KMS-11 (cell line): ENCODE results near the gene HIRA.

Experiments used
- H2AFZ ChIP-seq: fragments of 200-600 bp; sonication (generic); 2 replicates; pipeline ENCODE4 v1.6.1; 2016; ENCODE audit warnings: antibody characterized with exemption, mixed run types, low read depth
- H3K27ac ChIP-seq: fragments of 200-600 bp; sonication (generic); 2 replicates; pipeline ENCODE4 v1.6.1; 2016; ENCODE audit warnings: mild to moderate bottlenecking, mixed run types
- H3K27me3 ChIP-seq: fragments of 200-600 bp; sonication (generic); 2 replicates; pipeline ENCODE4 v1.6.1; 2017; ENCODE audit warnings: mild to moderate bottlenecking, low read depth, mixed run types, moderate library complexity; ENCODE audit not compliant: insufficient read depth
- H3K36me3 ChIP-seq: fragments of 200-600 bp; sonication (generic); 2 replicates; pipeline ENCODE4 v1.6.1; 2017; ENCODE audit warnings: mild to moderate bottlenecking, mixed run types; ENCODE audit not compliant: insufficient read depth
- H3K4me1 ChIP-seq: fragments of 200-600 bp; sonication (generic); 2 replicates; pipeline ENCODE4 v1.6.1; 2016; ENCODE audit warnings: mild to moderate bottlenecking, low read depth, mixed run types; ENCODE audit not compliant: poor library complexity, severe bottlenecking
- H3K4me2 ChIP-seq: fragments of 200-600 bp; sonication (generic); 2 replicates; pipeline ENCODE4 v1.7.0; 2016; ENCODE audit warnings: mild to moderate bottlenecking, mixed run types
- H3K4me3 ChIP-seq: fragments of 200-600 bp; sonication (generic); IDR thresholded peaks from 2 replicates; pipeline ENCODE4 v1.6.1; 2017; ENCODE audit warnings: low read depth, low read length, mixed read lengths; ENCODE audit not compliant: insufficient read depth
- H3K79me2 ChIP-seq: fragments of 200-600 bp; sonication (generic); 2 replicates; pipeline ENCODE4 v1.6.1; 2016; ENCODE audit warnings: low read depth, mixed run types; ENCODE audit not compliant: insufficient read depth
- H3K9ac ChIP-seq: fragments of 200-600 bp; sonication (generic); 2 replicates; pipeline ENCODE4 v1.6.1; 2016; ENCODE audit warnings: mild to moderate bottlenecking, mixed run types
- H4K20me1 ChIP-seq: fragments of 200-600 bp; sonication (generic); 2 replicates; pipeline ENCODE4 v1.6.1; 2016; ENCODE audit warnings: mild to moderate bottlenecking, mixed run types; ENCODE audit not compliant: insufficient read depth
- CTCF ChIP-seq: fragments of 200-600 bp; sonication (generic); conservative IDR thresholded peaks from 2 replicates; pipeline ENCODE4 v1.6.1; 2017; ENCODE audit warnings: low read depth, mild to moderate bottlenecking, antibody characterized with exemption, low read length, moderate library complexity, mixed read lengths

HIRA gene

GRCh38 chr22:19346677-19347265 lies 84.8 kb downstream of the HIRA start:
- Histone ChIP-seq H3K36me3 (peaks cover 4% of the 10 kb centered on the region; the same call in 1 of the 2 replicates), H3K79me2 (no peaks in the 10 kb centered on the region; the same call in 1 of the 2 replicates), H3K9ac (no peak overlapping the region), H4K20me1 (no peaks in the 10 kb centered on the region), H3K4me1 (no peaks in the 10 kb centered on the region), H3K4me2 (no peak overlapping the region), H2AFZ (no peak overlapping the region), H3K4me3 (no peak overlapping the region), H3K27ac (no peak overlapping the region), H3K27me3 (no peaks in the 10 kb centered on the region)
- no peak for TF ChIP-seq CTCF

GRCh38 chr22:19344420-19344819 lies 87.1 kb downstream of the HIRA start:
- Histone ChIP-seq H3K79me2 (no peaks in the 10 kb centered on the region; the same call in 1 of the 2 replicates), H3K4me2 (no peak overlapping the region), H3K27me3 (no peaks in the 10 kb centered on the region), H3K9ac (no peak overlapping the region), H3K27ac (no peak overlapping the region), H4K20me1 (no peaks in the 10 kb centered on the region), H3K4me1 (no peaks in the 10 kb centered on the region), H3K36me3 (peaks cover 4% of the 10 kb centered on the region; the same call in 1 of the 2 replicates), H3K4me3 (no peak overlapping the region), H2AFZ (no peak overlapping the region)
- no peak for TF ChIP-seq CTCF

- no peak overlapping the region for H3K27ac ChIP-seq
- peaks cover 11% of the 10 kb centered on the region; the same call in 1 of the 2 replicates for H3K36me3 ChIP-seq
These were observed 88.1 kb downstream of the HIRA start for GRCh38 chr22:19343470-19343869.

GRCh38 chr22:19341500-19341899 lies 90.0 kb downstream of the HIRA start:
- Histone ChIP-seq H3K4me2 (no peak overlapping the region), H2AFZ (no peak overlapping the region), H4K20me1 (no peaks in the 10 kb centered on the region), H3K79me2 (peaks cover 9% of the 10 kb centered on the region; the same call in 1 of the 2 replicates), H3K4me1 (no peaks in the 10 kb centered on the region), H3K27me3 (no peaks in the 10 kb centered on the region), H3K9ac (no peak overlapping the region), H3K36me3 (peaks cover 22% of the 10 kb centered on the region; the same call in 1 of the 2 replicates), H3K27ac (no peak overlapping the region), H3K4me3 (no peak overlapping the region)
- no peak for TF ChIP-seq CTCF

More at GRCh38 chr22:19343470-19343869, 88.1 kb downstream of the HIRA start:
- Histone ChIP-seq H3K4me1 (no peaks in the 10 kb centered on the region), H3K4me2 (no peak overlapping the region), H3K4me3 (no peak overlapping the region), H3K9ac (no peak overlapping the region), H3K27me3 (no peaks in the 10 kb centered on the region), H2AFZ (no peak overlapping the region), H3K79me2 (no peaks in the 10 kb centered on the region; the same call in 1 of the 2 replicates), H4K20me1 (no peaks in the 10 kb centered on the region)
- no peak for TF ChIP-seq CTCF
